Heart right ventricle (tissue), 16 donors: ENCODE results near the gene TXNRD1. TPM values are rescaled to one million over a fixed set of nuclear protein-coding genes. Genes with fewer than 3 reads are reported as not detected.
"Not testable (repeated sequence)": the region's sequence is repeated elsewhere in the genome, so short reads cannot be mapped to it uniquely, and the experiment has no call there.

ENCODE experiments used
- ATAC-seq, 8 donors: fragments of 200-7000 bp; cut with Tn5 transposase; one replicate each; pipeline ENCODE4 v1.9.1; 2020; ENCODE audit warnings: mild to moderate bottlenecking in 8 of 8, moderate library complexity in 8 of 8, moderate number of reproducible peaks in 1 of 8
- DNase-seq, 2 donors: peaks; one replicate each; pipeline ENCODE4 v3.0.0-alpha.2; 2020
- H3K27ac ChIP-seq, 10 donors: fragments of 200-600 bp; sonication (generic) in 2 of 10; one replicate each; pipeline versions ENCODE4 v1.5.0 to v1.8.0; 2020 to 2022; ENCODE audit warnings: mild to moderate bottlenecking in 3 of 10
- H3K27me3 ChIP-seq, 7 donors: fragments of 200-600 bp; one replicate each; pipeline ENCODE4 v1.8.0; 2021 to 2022; ENCODE audit warnings: mild to moderate bottlenecking in 2 of 7
- H3K36me3 ChIP-seq, 9 donors: fragments of 200-600 bp; sonication (generic) in 1 of 9; one replicate each; pipeline versions ENCODE4 v1.5.0 to v1.8.0; 2020 to 2022; ENCODE audit warnings: mild to moderate bottlenecking in 2 of 9
- H3K4me1 ChIP-seq, 9 donors: fragments of 200-600 bp; sonication (generic) in 1 of 9; one replicate each; pipeline versions ENCODE4 v1.5.0 to v1.8.0; 2020 to 2022; ENCODE audit warnings: mild to moderate bottlenecking in 4 of 9
- H3K4me3 ChIP-seq, 10 donors: fragments of 200-600 bp; sonication (generic) in 2 of 10; one replicate each; pipeline versions ENCODE4 v1.5.0 to v1.8.0; 2020 to 2022; ENCODE audit warnings: mild to moderate bottlenecking in 7 of 10, moderate library complexity in 2 of 10
- H3K9me3 ChIP-seq, 11 donors: fragments of 200-600 bp in 10 of 11; sonication (generic) in 2 of 11; one replicate each; pipeline versions ENCODE4 v1.5.0 to v1.8.0; 2013 to 2022; ENCODE audit warnings: mild to moderate bottlenecking in 2 of 11, control low read depth in 1 of 11, moderate library complexity in 1 of 11
- WGBS, 2 donors: extraction: QIAGEN DNeasy Blood & Tissue Kit; methylation state at CpG; one replicate each; pipeline ENCODE4 v1.1.7; 2013; ENCODE audit warnings: inconsistent platforms in 1 of 2; 5-methylcytosine and 5-hydroxymethylcytosine counted together
- intact Hi-C, 10 donors: fragments of 100-400 bp; cut with DNase I; formaldehyde crosslinking; loops; one replicate each; pipeline versions ENCODE4 v1.11.1 to v1.14.2; 2022
- polyA plus RNA-seq, 2 donors: library from polyadenylated mRNA; stranded (reverse); fragments of 200-250 nt; gene quantifications; one replicate each; pipeline ENCODE4 v1.2.3, GENCODE V29; 2013
- total RNA-seq, 10 donors: library from RNA; stranded (reverse); fragmentation: NEBNext Ultra II Directional in 3 of 10; extraction: Animal tissue kit (Norgen Biotek cat#: 25700) in 3 of 10; gene quantifications; one replicate each; pipeline versions ENCODE4 v1.2.1 to v1.2.4, GENCODE V29; 2021 to 2023
- TF ChIP-seq, protein P1 (sequence below), 9 donors: fragments of 200-600 bp; sonication (generic) in 2 of 9; IDR thresholded peaks; one replicate each; pipeline versions ENCODE4 v1.5.0 to v1.8.0; 2021 to 2022; ENCODE audit warnings: antibody characterized with exemption in 9 of 9, mild to moderate bottlenecking in 5 of 9, moderate library complexity in 1 of 9
- donor health status: Arrhythmogenic right ventricular cardiomyopathy.
- donor health status: ischemic (EF 13 %, LVEDD 7.1; RV severe dilation, severe dysfunction).
- donor health status: healthy with polysubstance abuse.
- donor health status: DM: no; HTN: yes; CAD: no.
- donor health status: DM: no; HTN: no; CAD: no.
- donor health status: ischemic (EF 25% LVEDD 6.9; RV normal size, moderate dysfunction).
- donor health status: ischemic (EF 25% LVEDD 5.7; RV mildly dilated, moderate dysfunction).
- donor health status: healthy.
- donor health status: DM: yes; HTN: yes; CAD: no.
- donor health status: Ischemic cardiomyopathy.
- donor health status: ischemic (EF 35%, LVEDD 5.7; RV mildly dilated, moderate dysfunction).
- donor health status: nonischemic (EF 11% LVEDD 7.7; RV severe dilation, severe dysfunction).
- donor health status: DM: yes; HTN: yes; CAD: no.
- donor health status: PGD.
- donor health status: ischemic (EF 29% LVEDD 5.4; RV normal size, mild dysfunction).
- donor health status: nonischemic (EF 23%, LVEDD 6.1; RV moderate dilation, normal function).

TXNRD1 gene
- total and polyA plus RNA-seq, 12 donors = 20.6 to 113 (median 79.5) TPM

DNA sequence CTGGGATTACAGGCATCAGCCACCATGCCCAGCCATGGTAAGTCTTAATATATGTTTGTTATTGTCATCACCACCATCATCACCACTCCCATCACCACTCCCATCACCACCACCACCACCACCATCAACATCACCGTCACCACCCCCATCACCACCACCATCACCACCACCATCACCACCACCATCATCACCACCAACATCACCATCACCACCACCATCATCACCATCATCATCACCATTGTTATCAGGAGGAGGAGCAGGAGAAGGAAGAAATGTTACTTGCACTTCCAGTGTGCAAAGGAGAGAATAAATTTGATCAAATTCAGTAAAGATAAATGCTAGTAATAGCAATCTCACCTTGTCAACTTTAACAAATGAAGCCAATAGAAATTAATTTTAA lies 169.9 kb downstream of the TXNRD1 start:
- H3K27me3 ChIP-seq = no peaks in the 10 kb centered on the region
- intact Hi-C loops = loop anchor here in 4 of 10 donors (10.0 kb wide), 5 partner anchors 279 to 669 kb away; no protein-coding TSS in a partner anchor

DNA sequence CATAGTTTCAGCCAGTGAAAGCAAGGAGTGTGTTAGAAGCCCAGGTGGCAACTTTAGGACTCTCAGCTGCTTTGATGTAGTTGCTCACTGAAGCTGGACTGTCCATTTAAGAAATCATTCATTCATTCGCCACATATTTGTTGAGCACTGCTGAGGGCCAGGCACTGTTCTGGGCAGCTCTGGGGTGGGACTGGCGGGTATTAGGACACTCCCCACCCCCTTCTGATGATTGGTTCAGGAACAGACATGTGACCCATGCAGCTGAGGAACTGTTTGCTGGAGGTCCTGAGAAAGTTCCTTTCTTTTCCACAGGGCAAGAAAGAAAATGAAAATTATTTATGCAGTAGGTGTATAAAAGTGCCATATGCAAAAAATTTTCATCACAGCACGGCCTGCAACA lies 170.9 kb downstream of the TXNRD1 start:
- H3K27ac ChIP-seq = no peak overlapping the region
- TF ChIP-seq, protein P1, sequence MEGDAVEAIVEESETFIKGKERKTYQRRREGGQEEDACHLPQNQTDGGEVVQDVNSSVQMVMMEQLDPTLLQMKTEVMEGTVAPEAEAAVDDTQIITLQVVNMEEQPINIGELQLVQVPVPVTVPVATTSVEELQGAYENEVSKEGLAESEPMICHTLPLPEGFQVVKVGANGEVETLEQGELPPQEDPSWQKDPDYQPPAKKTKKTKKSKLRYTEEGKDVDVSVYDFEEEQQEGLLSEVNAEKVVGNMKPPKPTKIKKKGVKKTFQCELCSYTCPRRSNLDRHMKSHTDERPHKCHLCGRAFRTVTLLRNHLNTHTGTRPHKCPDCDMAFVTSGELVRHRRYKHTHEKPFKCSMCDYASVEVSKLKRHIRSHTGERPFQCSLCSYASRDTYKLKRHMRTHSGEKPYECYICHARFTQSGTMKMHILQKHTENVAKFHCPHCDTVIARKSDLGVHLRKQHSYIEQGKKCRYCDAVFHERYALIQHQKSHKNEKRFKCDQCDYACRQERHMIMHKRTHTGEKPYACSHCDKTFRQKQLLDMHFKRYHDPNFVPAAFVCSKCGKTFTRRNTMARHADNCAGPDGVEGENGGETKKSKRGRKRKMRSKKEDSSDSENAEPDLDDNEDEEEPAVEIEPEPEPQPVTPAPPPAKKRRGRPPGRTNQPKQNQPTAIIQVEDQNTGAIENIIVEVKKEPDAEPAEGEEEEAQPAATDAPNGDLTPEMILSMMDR (IDR thresholded peaks at IDR 0.05) = no peak
- ATAC-seq = no peak
- H3K9me3 ChIP-seq = no peaks in the 10 kb centered on the region
- DNase-seq = no peak
- H3K27me3 ChIP-seq = no peaks in the 10 kb centered on the region
- WGBS, 2 donors = 94 to 95% methylated on average over 3 of the region's 3 CpGs
- H3K4me1 ChIP-seq = peaks cover 0 to 9% (median 0%) of the 10 kb centered on the region in 9 donors
- intact Hi-C loops = loop anchor here in 4 of 10 donors (10.0 kb wide), 5 partner anchors 278 to 668 kb away; no protein-coding TSS in a partner anchor
- no peaks in the 10 kb centered on the region for H3K36me3 ChIP-seq
- no peak overlapping the region for H3K4me3 ChIP-seq

More for the DNA sequence above, 169.9 kb downstream of the TXNRD1 start:
- no peak overlapping the region for H3K4me3 ChIP-seq
- 97 to 100% methylated on average over 1 of the region's 1 CpG for WGBS, 2 donors
- no peak for ATAC-seq
- TF ChIP-seq, protein P1 (IDR thresholded peaks at IDR 0.05) = no peak
- no peak for DNase-seq
- H3K9me3 ChIP-seq = no peaks in the 10 kb centered on the region
- no peak overlapping the region for H3K27ac ChIP-seq
- H3K36me3 ChIP-seq = no peaks in the 10 kb centered on the region
- peaks cover 0 to 10% (median 0%) of the 10 kb centered on the region in 9 donors for H3K4me1 ChIP-seq

DNA sequence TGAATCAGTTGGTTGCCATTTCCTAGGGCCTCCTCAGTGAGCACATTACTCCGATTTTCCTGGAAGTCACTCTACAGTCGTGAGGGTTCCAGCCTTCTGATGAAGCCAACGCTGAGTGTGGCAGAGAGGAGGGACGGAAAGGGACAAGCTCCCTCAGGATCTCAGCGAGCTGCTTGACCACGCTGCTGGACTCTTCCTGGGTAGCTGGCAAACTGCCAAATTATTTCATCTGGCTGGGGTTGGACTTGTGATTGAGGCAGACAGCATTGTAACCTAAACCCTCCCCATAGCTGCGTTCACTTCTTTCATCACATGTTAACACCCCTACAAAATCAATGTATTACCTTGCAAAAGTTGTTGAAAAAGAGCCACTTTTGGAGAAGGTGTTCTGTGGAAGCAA lies 171.6 kb downstream of the TXNRD1 start:
- peak in 2 of 8 donors; percentile 25 to 46 for ATAC-seq
- Histone ChIP-seq H3K27me3 (no peaks in the 10 kb centered on the region), H3K9me3 (no peaks in the 10 kb centered on the region), H3K36me3 (no peaks in the 10 kb centered on the region), H3K27ac (no peak overlapping the region), H3K4me1 (peaks cover 0 to 2% (median 0%) of the 10 kb centered on the region in 9 donors), H3K4me3 (no peak overlapping the region)
- intact Hi-C loops = loop anchor here in 4 of 10 donors (10.0 kb wide), 5 partner anchors 278 to 668 kb away; no protein-coding TSS in a partner anchor
- DNase-seq = peak in 1 of 2 donors; percentile 22
- WGBS, 2 donors = 24 to 32% methylated on average over 7 of the region's 7 CpGs
- TF ChIP-seq, protein P1 (IDR thresholded peaks at IDR 0.05) = no peak

DNA sequence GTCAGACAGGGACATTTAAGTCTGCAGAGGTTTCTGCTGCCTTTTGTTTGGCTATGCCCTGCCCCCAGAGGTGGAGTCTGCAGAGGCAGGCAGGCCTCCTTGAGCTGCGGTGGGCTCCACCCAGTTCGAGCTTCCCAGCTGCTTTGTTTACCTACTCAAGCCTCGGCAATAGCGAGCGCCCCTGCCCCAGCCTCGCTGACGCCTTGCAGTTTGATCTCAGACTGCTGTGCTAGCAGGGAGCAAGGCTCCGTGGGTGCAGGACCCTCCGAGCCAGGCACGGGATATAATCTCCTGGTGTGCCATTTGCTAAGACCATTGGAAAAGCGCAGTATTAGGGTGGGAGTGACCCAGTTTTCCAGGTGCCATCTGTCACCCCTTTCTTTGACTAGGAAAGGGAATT lies 178.5 kb downstream of the TXNRD1 start:
- H3K9me3 ChIP-seq = peaks cover 0 to 14% (median 0%) of the 10 kb centered on the region in 11 donors
- H3K27me3 ChIP-seq, DNase-seq, H3K36me3 ChIP-seq, H3K27ac ChIP-seq, ATAC-seq, H3K4me1 ChIP-seq, intact Hi-C loops, H3K4me3 ChIP-seq: not testable (repeated sequence)
- 93 to 96% methylated on average over 10 to 11 of the region's 11 CpGs for WGBS, 2 donors

Other genes starting within 250 kb of the TXNRD1 start
- 10 to 100 TPM in 8 of 10 donors, 1 to 10 TPM in 2; 8.7 to 17.4 (median 11.7) TPM for gene TDG, start 249.9 kb upstream of the TXNRD1 start, total RNA-seq
- gene TDG, start 249.9 kb upstream of the TXNRD1 start, polyA plus RNA-seq = 10 to 100 TPM in 1 of 2 donors, 1 to 10 TPM in 1; 9.4 to 12.5 TPM
- gene GLT8D2, start 165.6 kb upstream of the TXNRD1 start, total RNA-seq = 10 to 100 TPM in 2 of 10 donors, 1 to 10 TPM in 8; 3.5 to 16.0 (median 7.8) TPM
- 10 to 100 TPM in 1 of 2 donors, 1 to 10 TPM in 1; 3.8 to 10.2 TPM for gene GLT8D2, start 165.6 kb upstream of the TXNRD1 start, polyA plus RNA-seq
- 10 to 100 TPM in 9 of 10 donors, 1 to 10 TPM in 1; 8.6 to 13.6 (median 11.3) TPM for gene HCFC2, start 151.2 kb upstream of the TXNRD1 start, total RNA-seq
- 10 to 100 TPM in 1 of 2 donors, 1 to 10 TPM in 1; 5.1 to 10.2 TPM for gene HCFC2, start 151.2 kb upstream of the TXNRD1 start, polyA plus RNA-seq
- gene NFYB, start 77.6 kb upstream of the TXNRD1 start, total RNA-seq = 10 to 100 TPM; 16.1 to 53.9 (median 23.6) TPM
- 10 to 100 TPM; 24.4 to 34.1 TPM for gene NFYB, start 77.6 kb upstream of the TXNRD1 start, polyA plus RNA-seq
- 1 to 10 TPM in 5 of 10 donors, under 1 TPM in 5; 0.52 to 1.6 (median 1.0) TPM for gene EID3, start 88.0 kb downstream of the TXNRD1 start, total RNA-seq
- gene EID3, start 88.0 kb downstream of the TXNRD1 start, polyA plus RNA-seq = 1 to 10 TPM in 1 of 2 donors, under 1 TPM in 1; 0.48 to 1.8 TPM
- gene CHST11, start 241.2 kb downstream of the TXNRD1 start, total RNA-seq = 10 to 100 TPM in 2 of 10 donors, 1 to 10 TPM in 8; 2.7 to 12.7 (median 4.5) TPM
- gene CHST11, start 241.2 kb downstream of the TXNRD1 start, polyA plus RNA-seq = 1 to 10 TPM; 1.1 to 1.2 TPM